ENCODE data around the gene HGFAC. TPM values are rescaled to one million over a fixed set of nuclear protein-coding genes. Genes with fewer than 3 reads are reported as not detected.
A peak's percentile ranks its signal among the peaks of the same experiment; 100 is the strongest.

HGFAC gene
- total and polyA plus RNA-seq, 2 of the 13 experiments (the other 11 are each of a cell fraction or from before 2014, with no cell fraction given) = 8.5 to 63.6 TPM

GRCh38 chr4:3442460-3442958 is 741 bp downstream of the HGFAC start (continued):
- TF ChIP-seq, protein P1, sequence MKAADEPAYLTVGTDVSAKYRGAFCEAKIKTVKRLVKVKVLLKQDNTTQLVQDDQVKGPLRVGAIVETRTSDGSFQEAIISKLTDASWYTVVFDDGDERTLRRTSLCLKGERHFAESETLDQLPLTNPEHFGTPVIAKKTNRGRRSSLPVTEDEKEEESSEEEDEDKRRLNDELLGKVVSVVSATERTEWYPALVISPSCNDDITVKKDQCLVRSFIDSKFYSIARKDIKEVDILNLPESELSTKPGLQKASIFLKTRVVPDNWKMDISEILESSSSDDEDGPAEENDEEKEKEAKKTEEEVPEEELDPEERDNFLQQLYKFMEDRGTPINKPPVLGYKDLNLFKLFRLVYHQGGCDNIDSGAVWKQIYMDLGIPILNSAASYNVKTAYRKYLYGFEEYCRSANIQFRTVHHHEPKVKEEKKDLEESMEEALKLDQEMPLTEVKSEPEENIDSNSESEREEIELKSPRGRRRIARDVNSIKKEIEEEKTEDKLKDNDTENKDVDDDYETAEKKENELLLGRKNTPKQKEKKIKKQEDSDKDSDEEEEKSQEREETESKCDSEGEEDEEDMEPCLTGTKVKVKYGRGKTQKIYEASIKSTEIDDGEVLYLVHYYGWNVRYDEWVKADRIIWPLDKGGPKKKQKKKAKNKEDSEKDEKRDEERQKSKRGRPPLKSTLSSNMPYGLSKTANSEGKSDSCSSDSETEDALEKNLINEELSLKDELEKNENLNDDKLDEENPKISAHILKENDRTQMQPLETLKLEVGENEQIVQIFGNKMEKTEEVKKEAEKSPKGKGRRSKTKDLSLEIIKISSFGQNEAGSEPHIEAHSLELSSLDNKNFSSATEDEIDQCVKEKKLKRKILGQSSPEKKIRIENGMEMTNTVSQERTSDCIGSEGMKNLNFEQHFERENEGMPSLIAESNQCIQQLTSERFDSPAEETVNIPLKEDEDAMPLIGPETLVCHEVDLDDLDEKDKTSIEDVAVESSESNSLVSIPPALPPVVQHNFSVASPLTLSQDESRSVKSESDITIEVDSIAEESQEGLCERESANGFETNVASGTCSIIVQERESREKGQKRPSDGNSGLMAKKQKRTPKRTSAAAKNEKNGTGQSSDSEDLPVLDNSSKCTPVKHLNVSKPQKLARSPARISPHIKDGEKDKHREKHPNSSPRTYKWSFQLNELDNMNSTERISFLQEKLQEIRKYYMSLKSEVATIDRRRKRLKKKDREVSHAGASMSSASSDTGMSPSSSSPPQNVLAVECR (CRISPR knock-in tag; IDR thresholded peaks at IDR 0.05; ENCODE audit: borderline replicate concordance) = no peak; the same call in 1 of the 2 replicates
- TF ChIP-seq, protein P2, sequence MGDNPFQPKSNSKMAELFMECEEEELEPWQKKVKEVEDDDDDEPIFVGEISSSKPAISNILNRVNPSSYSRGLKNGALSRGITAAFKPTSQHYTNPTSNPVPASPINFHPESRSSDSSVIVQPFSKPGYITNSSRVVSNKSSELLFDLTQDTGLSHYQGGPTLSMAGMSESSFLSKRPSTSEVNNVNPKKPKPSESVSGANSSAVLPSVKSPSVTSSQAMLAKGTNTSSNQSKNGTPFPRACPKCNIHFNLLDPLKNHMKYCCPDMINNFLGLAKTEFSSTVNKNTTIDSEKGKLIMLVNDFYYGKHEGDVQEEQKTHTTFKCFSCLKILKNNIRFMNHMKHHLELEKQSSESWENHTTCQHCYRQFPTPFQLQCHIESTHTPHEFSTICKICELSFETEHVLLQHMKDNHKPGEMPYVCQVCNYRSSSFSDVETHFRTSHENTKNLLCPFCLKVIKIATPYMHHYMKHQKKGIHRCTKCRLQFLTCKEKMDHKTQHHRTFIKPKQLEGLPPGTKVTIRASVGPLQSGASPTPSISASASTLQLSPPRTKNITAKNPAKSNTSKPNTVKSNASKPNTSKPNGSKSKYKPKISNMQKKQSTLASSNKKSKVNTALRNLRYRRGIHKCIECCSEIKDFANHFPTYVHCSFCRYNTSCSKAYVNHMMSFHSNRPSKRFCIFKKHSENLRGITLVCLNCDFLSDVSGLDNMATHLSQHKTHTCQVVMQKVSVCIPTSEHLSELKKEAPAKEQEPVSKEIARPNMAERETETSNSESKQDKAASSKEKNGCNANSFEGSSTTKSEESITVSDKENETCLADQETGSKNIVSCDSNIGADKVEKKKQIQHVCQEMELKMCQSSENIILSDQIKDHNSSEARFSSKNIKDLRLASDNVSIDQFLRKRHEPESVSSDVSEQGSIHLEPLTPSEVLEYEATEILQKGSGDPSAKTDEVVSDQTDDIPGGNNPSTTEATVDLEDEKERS (CRISPR knock-in tag; IDR thresholded peaks at IDR 0.05) = no peak
- TF ChIP-seq ZIK1 (CRISPR knock-in tag; IDR thresholded peaks at IDR 0.05; ENCODE audit: borderline replicate concordance, low read depth) (no peak), ZBTB4 (CRISPR knock-in tag; IDR thresholded peaks at IDR 0.05; ENCODE audit: borderline replicate concordance) (0 out of 2 replicates have a peak, but pooled peaks have one; percentile 13), ARHGAP35 (CRISPR knock-in tag; IDR thresholded peaks at IDR 0.05; ENCODE audit: borderline replicate concordance) (no peak), ZNF552 (CRISPR knock-in tag; IDR thresholded peaks at IDR 0.05; ENCODE audit: borderline replicate concordance) (no peak), ZNF737 (CRISPR knock-in tag; IDR thresholded peaks at IDR 0.05; ENCODE audit: borderline replicate concordance) (no peak), ETV6 (CRISPR knock-in tag; conservative IDR thresholded peaks at IDR 0.05) (no peak), NBN (conservative IDR thresholded peaks at IDR 0.05) (no peak), EZH2 (conservative IDR thresholded peaks at IDR 0.05; ENCODE audit: low read depth, low read length) (no peak), ZNF263 (CRISPR knock-in tag; IDR thresholded peaks at IDR 0.05) (no peak), RBFOX2 (IDR thresholded peaks at IDR 0.05; ENCODE audit: low read depth, low read length) (no peak), ZNF546 (CRISPR knock-in tag; conservative IDR thresholded peaks at IDR 0.05) (no peak), CBX2 (IDR thresholded peaks at IDR 0.05; ENCODE audit: low read depth, low read length) (no peak), CBX2 (CRISPR knock-in tag; IDR thresholded peaks at IDR 0.05; ENCODE audit: low read depth) (no peak), ZSCAN31 (CRISPR knock-in tag; IDR thresholded peaks at IDR 0.05; ENCODE audit: low read depth) (no peak), EEA1 (CRISPR knock-in tag; IDR thresholded peaks at IDR 0.05; ENCODE audit: borderline replicate concordance) (no peak), ZNF446 (CRISPR knock-in tag; IDR thresholded peaks at IDR 0.05) (no peak)
- TF ChIP-seq, protein P3, sequence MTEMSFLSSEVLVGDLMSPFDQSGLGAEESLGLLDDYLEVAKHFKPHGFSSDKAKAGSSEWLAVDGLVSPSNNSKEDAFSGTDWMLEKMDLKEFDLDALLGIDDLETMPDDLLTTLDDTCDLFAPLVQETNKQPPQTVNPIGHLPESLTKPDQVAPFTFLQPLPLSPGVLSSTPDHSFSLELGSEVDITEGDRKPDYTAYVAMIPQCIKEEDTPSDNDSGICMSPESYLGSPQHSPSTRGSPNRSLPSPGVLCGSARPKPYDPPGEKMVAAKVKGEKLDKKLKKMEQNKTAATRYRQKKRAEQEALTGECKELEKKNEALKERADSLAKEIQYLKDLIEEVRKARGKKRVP (CRISPR knock-in tag; IDR thresholded peaks at IDR 0.05) = no peak

Data from HepG2 (cell line).